ENCODE results near the gene CYTH4.

Gene CYTH4

GRCh38 chr22:37353839-37354238, 71.5 kb downstream of the CYTH4 start:
- no peak for DNase-seq

GRCh38 chr22:37354261-37354660, 72.0 kb downstream of the CYTH4 start:
- no peak for DNase-seq

GRCh38 chr22:37354670-37355069, 72.4 kb downstream of the CYTH4 start:
- no peak for DNase-seq

DNA sequence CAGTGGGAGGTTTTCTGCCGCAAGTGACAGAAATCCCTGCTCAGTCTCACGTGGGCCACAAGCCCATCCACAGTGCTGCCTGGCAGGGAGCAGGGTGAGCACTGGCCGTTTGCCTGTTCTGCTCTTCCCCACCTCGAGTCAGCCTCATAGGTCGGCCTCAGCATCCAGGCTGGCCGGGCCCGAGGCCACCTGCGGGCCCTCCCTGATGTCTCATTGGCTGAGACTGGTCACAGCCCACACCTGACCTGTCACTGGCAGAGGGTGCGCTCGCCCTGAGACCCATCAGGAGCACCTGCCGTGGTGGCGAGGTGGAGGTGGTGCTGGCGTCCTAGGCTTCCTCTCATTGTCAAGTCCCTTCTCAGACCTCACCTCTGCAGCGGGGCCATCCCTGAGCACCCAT, 72.9 kb downstream of the CYTH4 start:
- DNase-seq = no peak

- DNase-seq = no peak
Observed at GRCh38 chr22:37356922-37357321, 74.6 kb downstream of the CYTH4 start.

- DNase-seq = no peak
Observed at GRCh38 chr22:37357446-37358075, 75.3 kb downstream of the CYTH4 start.

DNA sequence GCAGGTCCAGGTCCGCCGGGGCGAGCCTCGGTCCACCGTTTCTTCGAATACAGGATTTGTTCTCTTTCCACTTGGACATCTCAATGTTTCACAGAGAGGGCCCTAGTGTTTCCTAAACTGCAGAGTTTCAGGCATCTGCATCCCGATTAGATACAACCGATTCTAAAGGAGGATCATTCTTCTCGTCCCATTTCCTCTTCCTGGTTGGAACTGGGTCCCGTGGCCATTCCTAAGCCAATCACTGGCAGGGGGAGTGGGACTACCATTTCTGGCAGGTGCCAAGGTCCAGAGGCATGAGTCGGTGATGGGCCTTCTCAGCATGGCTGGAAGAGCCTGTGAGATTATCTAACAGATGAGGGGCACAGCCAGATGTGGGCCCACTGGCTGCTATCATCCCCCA, 76.1 kb downstream of the CYTH4 start:
- DNase-seq = no peak

- no peak for DNase-seq
Observed at GRCh38 chr22:37358917-37359316, 76.6 kb downstream of the CYTH4 start.

- DNase-seq = no peak
Observed at GRCh38 chr22:37362621-37363020, 80.3 kb downstream of the CYTH4 start.

- DNase-seq = no peak
Observed at GRCh38 chr22:37363261-37363992, 81.1 kb downstream of the CYTH4 start.
